Peyer's patch (tissue), 4 donors: Measurements from ENCODE around the gene PFDN2.
A peak's percentile ranks its signal among the peaks of the same experiment; 100 is the strongest.

Experiments used
- CTCF ChIP-seq, 6 experiments: fragments of 450-650 bp in 4 of 6; fragments of 200-600 bp in 2 of 6; sonication (generic) in 1 of 6; IDR thresholded peaks; one replicate each; pipeline ENCODE4 v1.5.1; 2017 to 2019; ENCODE audit warnings: antibody characterized with exemption in 6 of 6, mild to moderate bottlenecking in 3 of 6, moderate library complexity in 1 of 6
- POLR2A ChIP-seq, 2 donors: fragments of 450-650 bp; IDR thresholded peaks; one replicate each; pipeline ENCODE4 v1.5.1; 2017; ENCODE audit warnings: antibody characterized with exemption in 2 of 2, mild to moderate bottlenecking in 2 of 2, moderate library complexity in 2 of 2

GRCh38 chr1:161132410-161133219, 14.8 kb upstream of the PFDN2 start, which contains the start of gene DEDD:
- TF ChIP-seq CTCF (IDR thresholded peaks at IDR 0.05) (peak in 2 of 6 experiments; percentile 3 to 4), POLR2A (IDR thresholded peaks at IDR 0.05) (peak; percentile 39 to 48)
